Panc1 (cell line): ENCODE results near the gene FCF1.

Experiments used
- POLR2AphosphoS5 ChIP-seq: IDR thresholded peaks from 2 replicates; pipeline ENCODE4 v1.6.1; 2012; ENCODE audit warnings: mild to moderate bottlenecking, low read depth, low read length, moderate library complexity
- TF ChIP-seq, protein P1 (sequence below): fragments of 450-650 bp; IDR thresholded peaks from 2 replicates; pipeline ENCODE4 v1.5.1; 2017; ENCODE audit warnings: mild to moderate bottlenecking

DNA sequence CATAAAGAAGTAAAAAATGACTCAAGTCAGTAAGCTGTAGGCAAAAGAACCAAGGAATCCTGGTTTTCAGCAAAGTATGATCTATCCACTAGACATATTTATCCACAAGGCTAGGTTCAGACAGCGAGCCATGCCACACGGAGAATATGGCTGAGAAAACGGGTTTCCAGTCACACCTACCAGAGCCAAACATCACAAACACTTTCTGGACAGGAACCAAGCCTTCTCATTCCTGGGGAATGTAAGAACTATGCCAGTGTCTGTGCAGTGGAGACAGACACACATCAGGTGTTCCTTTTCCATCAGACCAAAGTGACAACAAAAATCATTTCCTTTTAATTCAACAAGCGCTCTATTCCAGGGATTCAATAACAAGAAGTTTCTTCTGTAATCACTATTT, 41.2 kb upstream of the FCF1 start:
- TF ChIP-seq, protein P1, sequence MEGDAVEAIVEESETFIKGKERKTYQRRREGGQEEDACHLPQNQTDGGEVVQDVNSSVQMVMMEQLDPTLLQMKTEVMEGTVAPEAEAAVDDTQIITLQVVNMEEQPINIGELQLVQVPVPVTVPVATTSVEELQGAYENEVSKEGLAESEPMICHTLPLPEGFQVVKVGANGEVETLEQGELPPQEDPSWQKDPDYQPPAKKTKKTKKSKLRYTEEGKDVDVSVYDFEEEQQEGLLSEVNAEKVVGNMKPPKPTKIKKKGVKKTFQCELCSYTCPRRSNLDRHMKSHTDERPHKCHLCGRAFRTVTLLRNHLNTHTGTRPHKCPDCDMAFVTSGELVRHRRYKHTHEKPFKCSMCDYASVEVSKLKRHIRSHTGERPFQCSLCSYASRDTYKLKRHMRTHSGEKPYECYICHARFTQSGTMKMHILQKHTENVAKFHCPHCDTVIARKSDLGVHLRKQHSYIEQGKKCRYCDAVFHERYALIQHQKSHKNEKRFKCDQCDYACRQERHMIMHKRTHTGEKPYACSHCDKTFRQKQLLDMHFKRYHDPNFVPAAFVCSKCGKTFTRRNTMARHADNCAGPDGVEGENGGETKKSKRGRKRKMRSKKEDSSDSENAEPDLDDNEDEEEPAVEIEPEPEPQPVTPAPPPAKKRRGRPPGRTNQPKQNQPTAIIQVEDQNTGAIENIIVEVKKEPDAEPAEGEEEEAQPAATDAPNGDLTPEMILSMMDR = no peak
- TF ChIP-seq POLR2AphosphoS5 = no peak
